Measurements from ENCODE around the gene MTSS2. TPM values are rescaled to one million over a fixed set of nuclear protein-coding genes. Genes with fewer than 3 reads are reported as not detected.
A peak's percentile ranks its signal among the peaks of the same experiment; 100 is the strongest.

The MTSS2 gene
- total RNA-seq, 4 donors from 2014 or later = 74.9 to 238 (median 130) TPM

DNA sequence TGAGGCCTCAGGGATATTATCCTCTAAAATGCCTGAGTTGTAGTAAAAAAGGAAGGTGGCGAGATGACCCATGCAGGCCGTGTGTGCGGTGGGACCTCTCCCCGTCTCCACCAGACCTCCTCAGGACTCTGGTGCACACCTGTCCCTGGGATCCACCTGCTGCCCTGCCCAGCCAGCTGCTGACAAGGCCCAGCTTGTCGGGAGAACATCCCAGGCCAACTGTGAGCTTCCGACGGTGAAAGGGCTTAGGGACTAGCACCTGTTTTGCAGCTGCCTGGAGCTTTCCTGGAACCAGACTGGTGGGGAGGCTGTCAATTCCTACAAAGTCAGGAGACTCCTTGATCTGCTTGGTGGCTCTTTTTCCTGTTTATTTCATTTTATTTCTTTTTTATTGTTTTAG, 27.9 kb downstream of the MTSS2 start:
- Histone ChIP-seq H3K4me3 (no peak overlapping the region), H3K36me3 (peaks cover under 1 to 10% (median 3%) of the 10 kb centered on the region in 4 donors), H3K27ac (replicated peaks in 1 of 4) (no peak overlapping the region), H3K9me3 (no peaks in the 10 kb centered on the region), H3K27me3 (no peaks in the 10 kb centered on the region), H3K4me1 (peaks cover 14 to 39% (median 35%) of the 10 kb centered on the region in 4 donors)
- 73% methylated on average over 7 of the region's 7 CpGs for WGBS
- intact Hi-C loops (cut with DNase I) = no loop called here
- no peak for DNase-seq (ENCODE audit: extremely low spot score)
- TF ChIP-seq, protein P1, sequence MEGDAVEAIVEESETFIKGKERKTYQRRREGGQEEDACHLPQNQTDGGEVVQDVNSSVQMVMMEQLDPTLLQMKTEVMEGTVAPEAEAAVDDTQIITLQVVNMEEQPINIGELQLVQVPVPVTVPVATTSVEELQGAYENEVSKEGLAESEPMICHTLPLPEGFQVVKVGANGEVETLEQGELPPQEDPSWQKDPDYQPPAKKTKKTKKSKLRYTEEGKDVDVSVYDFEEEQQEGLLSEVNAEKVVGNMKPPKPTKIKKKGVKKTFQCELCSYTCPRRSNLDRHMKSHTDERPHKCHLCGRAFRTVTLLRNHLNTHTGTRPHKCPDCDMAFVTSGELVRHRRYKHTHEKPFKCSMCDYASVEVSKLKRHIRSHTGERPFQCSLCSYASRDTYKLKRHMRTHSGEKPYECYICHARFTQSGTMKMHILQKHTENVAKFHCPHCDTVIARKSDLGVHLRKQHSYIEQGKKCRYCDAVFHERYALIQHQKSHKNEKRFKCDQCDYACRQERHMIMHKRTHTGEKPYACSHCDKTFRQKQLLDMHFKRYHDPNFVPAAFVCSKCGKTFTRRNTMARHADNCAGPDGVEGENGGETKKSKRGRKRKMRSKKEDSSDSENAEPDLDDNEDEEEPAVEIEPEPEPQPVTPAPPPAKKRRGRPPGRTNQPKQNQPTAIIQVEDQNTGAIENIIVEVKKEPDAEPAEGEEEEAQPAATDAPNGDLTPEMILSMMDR (IDR thresholded peaks at IDR 0.05) = no peak
- TF ChIP-seq EP300 (IDR thresholded peaks at IDR 0.05) (no peak), POLR2A (IDR thresholded peaks at IDR 0.05; ENCODE audit: low read depth) (no peak), POLR2AphosphoS5 (IDR thresholded peaks at IDR 0.05) (no peak)

DNA sequence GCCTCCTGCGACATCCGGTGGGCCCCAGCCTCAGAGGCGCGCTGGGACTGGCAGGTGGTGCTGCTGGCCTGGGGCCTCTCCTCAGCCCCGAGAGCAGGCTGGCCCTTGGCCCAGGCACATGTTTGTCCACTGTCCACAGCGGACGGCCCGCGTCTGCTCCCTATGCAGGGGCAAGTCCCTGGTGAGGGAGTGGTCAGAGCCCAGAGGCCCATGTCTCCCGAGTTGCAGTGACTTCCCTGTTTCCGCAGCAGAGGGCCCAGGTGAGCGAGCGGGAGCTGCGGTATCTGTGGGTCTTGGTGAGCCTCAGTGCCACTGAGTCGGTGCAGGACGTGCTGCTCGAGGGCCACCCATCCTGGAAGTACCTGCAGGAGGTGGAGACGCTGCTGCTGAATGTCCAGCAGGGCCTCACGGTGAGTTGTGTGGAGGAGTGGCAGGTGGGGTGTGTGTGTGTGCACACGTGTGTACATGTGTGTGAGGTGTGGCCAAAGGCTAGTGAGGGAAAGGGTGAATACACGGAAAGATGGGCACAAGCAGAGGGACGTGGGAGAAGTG, 29.1 kb downstream of the MTSS2 start:
- intact Hi-C loops (cut with DNase I) = no loop called here

DNA sequence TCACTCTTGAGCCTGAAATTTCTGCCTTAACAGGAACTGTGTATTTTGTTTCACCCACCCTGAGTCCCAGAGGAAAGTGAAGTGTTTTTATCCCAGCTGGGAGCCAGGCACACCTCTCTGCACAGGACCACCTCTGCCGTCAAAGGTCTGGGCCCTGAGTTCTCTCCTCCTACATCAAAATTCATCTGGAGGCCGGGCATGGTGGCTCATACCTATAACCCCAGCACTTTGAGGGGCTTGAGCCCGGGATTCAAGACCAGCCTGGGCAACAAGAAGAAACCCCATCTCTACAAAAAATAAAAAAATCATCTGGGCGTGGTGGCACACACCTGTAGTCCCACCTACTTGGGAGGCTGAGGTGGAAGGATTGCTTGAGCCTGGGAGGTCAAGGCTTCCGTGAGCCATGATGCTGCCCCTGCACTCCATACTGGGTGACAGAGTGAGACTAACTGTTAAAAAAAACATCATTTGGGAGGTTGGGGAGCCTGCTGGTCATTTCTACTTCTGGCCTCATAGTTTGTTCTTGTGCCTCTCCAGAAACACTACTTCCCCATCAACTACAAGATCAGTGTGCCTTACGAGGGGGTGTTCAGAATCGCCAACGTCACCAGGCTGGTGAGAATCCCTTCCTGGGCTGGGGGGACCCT, 29.7 kb downstream of the MTSS2 start:
- Histone ChIP-seq H3K27me3 (no peaks in the 10 kb centered on the region), H3K4me3 (no peak overlapping the region), H3K9me3 (no peaks in the 10 kb centered on the region), H3K36me3 (no peaks in the 10 kb centered on the region), H3K4me1 (peaks cover 5 to 21% (median 17%) of the 10 kb centered on the region in 4 donors), H3K27ac (replicated peaks in 1 of 4) (no peak overlapping the region)
- TF ChIP-seq POLR2A (IDR thresholded peaks at IDR 0.05; ENCODE audit: low read depth) (no peak), EP300 (IDR thresholded peaks at IDR 0.05) (no peak), POLR2AphosphoS5 (IDR thresholded peaks at IDR 0.05) (no peak)
- TF ChIP-seq, protein P1 (IDR thresholded peaks at IDR 0.05) = no peak
- no peak for DNase-seq (ENCODE audit: extremely low spot score)
- 88% methylated on average over 7 of the region's 8 CpGs for WGBS
- intact Hi-C loops (cut with DNase I) = no loop called here

More for the DNA sequence above, 29.1 kb downstream of the MTSS2 start:
- no peak overlapping the region for H3K27ac ChIP-seq (replicated peaks in 1 of 4)
- peaks cover 5 to 27% (median 23%) of the 10 kb centered on the region in 4 donors for H3K4me1 ChIP-seq
- 71% methylated on average over 13 of the region's 22 CpGs for WGBS
- H3K36me3 ChIP-seq = no peaks in the 10 kb centered on the region
- no peak overlapping the region for H3K4me3 ChIP-seq
- no peak for DNase-seq (ENCODE audit: extremely low spot score)
- no peaks in the 10 kb centered on the region for H3K27me3 ChIP-seq
- TF ChIP-seq POLR2AphosphoS5 (IDR thresholded peaks at IDR 0.05) = no peak
- TF ChIP-seq POLR2A (IDR thresholded peaks at IDR 0.05; ENCODE audit: low read depth) = no peak
- TF ChIP-seq EP300 (IDR thresholded peaks at IDR 0.05) = no peak
- no peaks in the 10 kb centered on the region for H3K9me3 ChIP-seq

DNA sequence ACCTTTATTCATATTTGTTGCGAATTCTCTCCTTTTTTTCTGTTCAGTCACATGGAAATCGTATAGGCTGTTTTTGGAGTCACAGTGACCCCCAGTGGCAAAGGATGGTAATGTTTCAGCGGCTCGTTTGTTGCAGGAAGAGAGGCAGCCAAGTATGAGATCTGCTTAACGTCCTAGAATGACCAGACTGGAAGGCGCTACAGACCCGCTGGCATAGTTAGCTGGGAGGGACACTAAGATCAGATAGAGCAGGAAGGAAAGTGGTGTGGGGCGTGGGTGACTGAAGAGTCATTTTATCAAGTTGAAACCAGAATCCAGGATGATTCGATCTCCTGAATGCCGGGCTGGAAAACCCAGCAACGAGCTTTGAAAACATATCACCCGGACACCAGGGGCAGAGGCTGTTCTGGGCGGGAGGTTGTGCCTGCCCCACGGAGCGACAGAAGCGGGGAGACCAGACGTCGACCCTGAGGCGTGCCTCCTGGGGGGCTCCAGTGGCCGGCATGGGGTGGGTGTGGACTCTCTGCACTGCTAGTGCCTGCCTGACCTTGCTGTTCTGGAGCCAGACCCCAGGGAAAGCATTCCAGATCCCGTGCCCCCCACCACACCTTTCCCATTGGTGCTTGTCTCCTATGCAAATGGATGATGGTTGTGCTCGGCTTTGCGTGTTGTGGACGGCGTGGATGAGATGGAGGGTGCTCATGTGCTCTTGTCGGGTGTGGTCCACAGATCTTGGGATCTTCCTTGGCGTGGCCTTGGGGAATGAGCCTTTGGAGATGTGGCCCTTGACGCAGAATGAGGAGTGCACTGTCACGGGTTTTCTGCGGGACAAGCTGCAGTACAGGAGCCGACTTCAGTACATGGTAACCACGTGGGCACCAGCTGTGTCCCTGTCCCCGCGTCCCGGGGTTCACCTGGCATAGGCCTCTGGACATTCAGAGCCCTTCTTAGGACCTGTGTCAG, 31.8 kb downstream of the MTSS2 start:
- TF ChIP-seq, protein P1 (IDR thresholded peaks at IDR 0.05) = peak; percentile 89 to 98 (median 92)
- TF ChIP-seq EP300 (IDR thresholded peaks at IDR 0.05) = no peak
- TF ChIP-seq POLR2AphosphoS5 (IDR thresholded peaks at IDR 0.05) = peak; percentile 51 to 69
- TF ChIP-seq POLR2A (IDR thresholded peaks at IDR 0.05; ENCODE audit: low read depth) = no peak
- intact Hi-C loops (cut with DNase I) = loop anchor here (5.0 kb wide), 3 partner anchors 77 to 282 kb away; no protein-coding TSS in a partner anchor
- H3K36me3 ChIP-seq = no peaks in the 10 kb centered on the region
- peak overlapping the region; percentile 21 to 65 (median 34) for H3K27ac ChIP-seq (replicated peaks in 1 of 4)
- no peaks in the 10 kb centered on the region for H3K9me3 ChIP-seq
- no peaks in the 10 kb centered on the region for H3K27me3 ChIP-seq
- WGBS = 41% methylated on average over 29 of the region's 35 CpGs
- H3K4me1 ChIP-seq = peaks cover 5 to 11% (median 8%) of the 10 kb centered on the region in 4 donors
- H3K4me3 ChIP-seq = peak overlapping the region; percentile 29 to 46 (median 32)
- peak; percentile 99 for DNase-seq (ENCODE audit: extremely low spot score)

Data from esophagus muscularis mucosa (tissue), 4 donors.